Mesendoderm (in vitro differentiated cells): ENCODE data around the gene ERICH6B. TPM values are rescaled to one million over a fixed set of nuclear protein-coding genes. Genes with fewer than 3 reads are reported as not detected.
"Not testable (repeated sequence)": the region's sequence is repeated elsewhere in the genome, so short reads cannot be mapped to it uniquely, and the experiment has no call there.

Experiments
- DNase-seq: peaks from one replicate; pipeline ENCODE4 v3.0.0; 2013
- H2AK5ac ChIP-seq: 2 replicates; pipeline ENCODE4 v1.6.1; 2013; ENCODE audit warnings: low read length, inconsistent platforms
- H2BK120ac ChIP-seq: 2 replicates; pipeline ENCODE4 v1.6.1; 2013; ENCODE audit warnings: low read depth, mild to moderate bottlenecking, low read length, moderate library complexity, mixed read lengths
- H2BK15ac ChIP-seq: replicated peaks from 2 replicates; pipeline ENCODE4 v1.6.1; 2013; ENCODE audit warnings: low read depth, mild to moderate bottlenecking, moderate library complexity
- H2BK5ac ChIP-seq: 2 replicates; pipeline ENCODE4 v1.6.1; 2013; ENCODE audit warnings: low read length, inconsistent platforms
- H3K18ac ChIP-seq: 2 replicates; pipeline ENCODE4 v1.6.1; 2013; ENCODE audit warnings: mild to moderate bottlenecking, low read length, mixed read lengths
- H3K23ac ChIP-seq: one replicate; pipeline ENCODE4 v1.6.1; 2013; ENCODE audit warnings: low read length
- H3K27ac ChIP-seq: 2 replicates; pipeline ENCODE4 v1.5.1; 2013; ENCODE audit warnings: low read depth, mild to moderate bottlenecking, inconsistent platforms, low read length, moderate library complexity
- H3K27me3 ChIP-seq: 2 replicates; pipeline ENCODE4 v1.6.1; 2013; ENCODE audit warnings: low read length, control low read depth, mild to moderate bottlenecking, inconsistent platforms; ENCODE audit not compliant: insufficient read depth, poor library complexity
- H3K36me3 ChIP-seq: 2 replicates; pipeline ENCODE4 v1.6.1; 2013; ENCODE audit warnings: low read length, inconsistent platforms; ENCODE audit not compliant: control insufficient read depth, insufficient read depth
- H3K4ac ChIP-seq: one replicate; pipeline ENCODE4 v1.6.1; 2013; ENCODE audit warnings: low read depth, mild to moderate bottlenecking, low read length, moderate library complexity
- H3K4me1 ChIP-seq: 2 replicates; pipeline ENCODE4 v1.6.1; 2013; ENCODE audit warnings: low read depth, low read length, inconsistent platforms; ENCODE audit not compliant: control insufficient read depth
- H3K4me2 ChIP-seq: 2 replicates; pipeline ENCODE4 v1.6.1; 2013; ENCODE audit warnings: low read length
- H3K4me3 ChIP-seq: 2 replicates; pipeline ENCODE4 v1.5.1; 2013; ENCODE audit warnings: mild to moderate bottlenecking, low read length
- H3K56ac ChIP-seq: one replicate; pipeline ENCODE4 v1.6.1; 2013; ENCODE audit warnings: low read length
- H3K79me1 ChIP-seq: 2 replicates; pipeline ENCODE4 v1.6.1; 2013; ENCODE audit warnings: low read length, inconsistent platforms
- H3K79me2 ChIP-seq: 2 replicates; pipeline ENCODE4 v1.6.1; 2013; ENCODE audit warnings: mild to moderate bottlenecking, low read length; ENCODE audit not compliant: control insufficient read depth, insufficient read depth
- H3K9ac ChIP-seq: 2 replicates; pipeline ENCODE4 v1.6.1; 2013; ENCODE audit warnings: low read length, inconsistent platforms
- H4K5ac ChIP-seq: one replicate; pipeline ENCODE4 v1.6.1; 2013; ENCODE audit warnings: low read length
- H4K8ac ChIP-seq: one replicate; pipeline ENCODE4 v1.6.1; 2013; ENCODE audit warnings: low read depth, mild to moderate bottlenecking, control low read depth, low read length, moderate library complexity
- WGBS: extraction: QIAGEN DNeasy Blood & Tissue Kit; methylation state at CpG from one replicate; pipeline ENCODE4 v1.1.7; 2013; ENCODE audit warnings: low lambda C conversion rate, missing lambda C conversion rate; ENCODE audit not compliant: insufficient coverage; ENCODE audit errors: extremely low coverage; 5-methylcytosine and 5-hydroxymethylcytosine counted together
- polyA plus RNA-seq, 2 experiments: library from polyadenylated mRNA; stranded (reverse); fragments of 200-250 nt; gene quantifications; one replicate each; pipeline ENCODE4 v1.2.3, GENCODE V29; 2013

Gene ERICH6B
- not detected for polyA plus RNA-seq (2013, experiment 1 of 2)
- not detected for polyA plus RNA-seq (2013, experiment 2 of 2)

DNA sequence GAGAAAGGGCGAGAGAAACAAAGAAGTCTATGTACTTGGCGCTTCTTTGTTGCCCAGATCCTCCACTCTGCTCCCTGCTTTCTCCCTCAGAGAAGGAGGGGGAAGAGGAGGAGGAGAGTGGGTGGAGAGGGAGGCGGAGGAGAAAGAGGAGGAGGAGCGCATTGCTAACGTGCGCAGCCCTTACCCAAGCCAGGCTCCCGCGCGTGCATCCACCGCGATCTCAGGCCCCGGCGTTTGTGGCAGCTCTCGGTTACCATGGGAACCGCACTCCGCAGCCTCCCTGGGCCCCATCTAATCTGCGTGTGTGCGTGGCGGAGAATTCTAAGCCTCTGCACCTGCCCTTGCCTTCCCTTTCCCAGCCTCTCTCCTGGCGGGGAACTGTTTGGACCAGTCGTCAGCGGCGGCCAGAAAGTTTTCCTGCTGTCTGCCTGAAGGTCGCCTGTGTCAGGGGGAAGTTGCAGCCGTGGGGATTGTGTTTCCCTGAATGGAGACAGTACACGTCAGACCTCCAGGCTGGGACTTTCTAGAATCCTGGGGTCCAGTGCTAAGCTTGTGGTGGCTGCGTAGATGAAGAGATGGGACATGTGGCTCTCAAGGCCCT, at the start of gene ERICH6B:
Gene ERICH6B, minus strand, starts transcription at position 239 of the 601 bp plus-strand sequence. CDS start 18,734 bp downstream, outside the sequence.
- no CpG with 5 or more reads among the region's 27 CpGs for WGBS
- peak within 1 kb of the TSS; percentile 40 for H3K56ac ChIP-seq
- no peak within 1 kb of the TSS for H3K27ac ChIP-seq
- peak; percentile 83 for DNase-seq
- no peak within 1 kb of the TSS for H2AK5ac ChIP-seq
- H3K4me2 ChIP-seq: peak within 1 kb of the TSS; percentile 69
- no peak within 1 kb of the TSS for H4K8ac ChIP-seq
- no peak within 1 kb of the TSS for H3K18ac ChIP-seq
- peak within 1 kb of the TSS; percentile 19 for H3K9ac ChIP-seq
- peak within 1 kb of the TSS; percentile 8 for H3K4me3 ChIP-seq
- H2BK15ac ChIP-seq: no peak within 1 kb of the TSS
- no peak within 1 kb of the TSS for H2BK5ac ChIP-seq
- H2BK120ac ChIP-seq: no peak within 1 kb of the TSS
- no peaks in the 10 kb centered on the region for H3K27me3 ChIP-seq
- no peaks in the 10 kb centered on the region for H3K4me1 ChIP-seq
- H3K79me2 ChIP-seq: no peaks in the 10 kb centered on the region
- H3K4ac ChIP-seq: no peak within 1 kb of the TSS
- no peak within 1 kb of the TSS for H3K23ac ChIP-seq
- no peaks in the 10 kb centered on the region for H3K36me3 ChIP-seq
- no peaks in the 10 kb centered on the region for H3K79me1 ChIP-seq
- no peak within 1 kb of the TSS for H4K5ac ChIP-seq

DNA sequence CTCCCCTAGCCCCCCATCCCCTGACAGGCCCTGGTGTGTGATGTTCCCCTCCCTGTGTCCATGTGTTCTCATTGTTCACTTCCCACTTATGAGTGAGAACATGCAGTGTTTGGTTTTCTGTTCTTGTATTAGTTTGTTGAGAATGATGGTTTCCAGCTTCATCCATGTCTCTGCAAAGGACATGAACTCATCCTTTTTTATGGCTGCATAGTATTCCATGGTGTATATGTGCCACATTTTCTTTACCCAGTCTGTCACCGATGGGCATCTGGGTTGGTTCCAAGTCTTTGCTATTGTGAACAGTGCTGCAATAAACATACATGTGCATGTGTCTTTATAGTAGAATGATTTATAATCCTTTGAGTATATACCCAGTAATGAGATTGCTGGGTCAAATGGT, 47.4 kb upstream of the ERICH6B start:
- H3K23ac ChIP-seq, H3K27ac ChIP-seq, H2BK5ac ChIP-seq, H3K18ac ChIP-seq, H4K8ac ChIP-seq, H3K27me3 ChIP-seq, H3K4me3 ChIP-seq, DNase-seq, H2BK120ac ChIP-seq, H3K4ac ChIP-seq, H3K4me2 ChIP-seq, H2BK15ac ChIP-seq, H4K5ac ChIP-seq, H3K9ac ChIP-seq, H3K56ac ChIP-seq, H3K79me1 ChIP-seq, H3K4me1 ChIP-seq, H3K36me3 ChIP-seq, H2AK5ac ChIP-seq, H3K79me2 ChIP-seq: not testable (repeated sequence)
- WGBS: no CpG with 5 or more reads among the region's 1 CpG

DNA sequence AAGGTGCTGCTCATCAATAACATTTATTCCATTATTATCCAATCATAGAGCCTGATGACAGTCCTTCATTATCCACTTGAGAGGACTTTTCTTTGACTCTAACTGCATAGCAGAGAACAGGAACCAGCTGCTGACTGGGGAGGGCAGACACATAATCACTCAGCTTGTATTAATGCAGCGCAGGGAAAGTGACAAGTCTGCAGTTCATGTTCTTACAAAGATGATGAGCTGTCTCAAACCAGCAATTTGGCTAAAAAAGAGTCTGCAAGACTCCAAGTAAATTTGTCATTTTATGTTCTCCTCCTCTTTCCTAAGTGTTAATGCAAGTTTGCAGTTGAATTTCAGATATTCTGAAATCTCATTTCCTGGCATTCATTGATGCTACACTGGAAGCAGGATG, 46.6 kb upstream of the ERICH6B start:
- H3K18ac ChIP-seq: no peak overlapping the region
- DNase-seq: no peak
- H3K4me2 ChIP-seq: no peak overlapping the region
- no peak overlapping the region for H3K4me3 ChIP-seq
- no CpG with 5 or more reads among the region's 1 CpG for WGBS
- no peak overlapping the region for H3K9ac ChIP-seq
- H2BK5ac ChIP-seq: no peak overlapping the region
- H3K79me2 ChIP-seq: no peaks in the 10 kb centered on the region
- no peak overlapping the region for H2BK120ac ChIP-seq
- no peak overlapping the region for H3K23ac ChIP-seq
- H4K5ac ChIP-seq: no peak overlapping the region
- H3K4ac ChIP-seq: no peak overlapping the region
- H3K4me1 ChIP-seq: no peaks in the 10 kb centered on the region
- H3K79me1 ChIP-seq: no peaks in the 10 kb centered on the region
- H3K56ac ChIP-seq: no peak overlapping the region
- H4K8ac ChIP-seq: no peak overlapping the region
- no peak overlapping the region for H2AK5ac ChIP-seq
- no peak overlapping the region for H2BK15ac ChIP-seq
- no peaks in the 10 kb centered on the region for H3K36me3 ChIP-seq
- H3K27me3 ChIP-seq: no peaks in the 10 kb centered on the region
- H3K27ac ChIP-seq: no peak overlapping the region

DNA sequence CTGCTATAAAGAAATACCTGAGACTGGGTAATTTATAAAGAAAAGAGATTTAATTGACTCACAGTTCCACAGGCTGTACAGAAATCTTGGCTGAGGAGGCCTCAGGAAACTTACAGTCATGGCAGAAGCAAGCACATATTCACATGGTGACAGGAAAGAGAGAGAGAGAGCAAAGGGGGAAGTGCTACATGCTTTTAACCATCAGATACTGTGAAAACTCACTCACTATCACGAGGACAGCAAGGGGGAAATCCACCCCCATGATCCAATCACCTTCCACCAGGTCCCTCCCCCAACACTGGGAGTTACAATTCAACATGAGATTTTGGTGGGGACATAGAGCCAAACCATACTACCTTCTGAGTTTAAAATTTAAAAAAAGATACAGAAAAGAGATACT, 44.9 kb upstream of the ERICH6B start:
- not testable (repeated sequence) for H3K4me2 ChIP-seq, H3K56ac ChIP-seq
- no CpG with 5 or more reads among the region's 1 CpG for WGBS

DNA sequence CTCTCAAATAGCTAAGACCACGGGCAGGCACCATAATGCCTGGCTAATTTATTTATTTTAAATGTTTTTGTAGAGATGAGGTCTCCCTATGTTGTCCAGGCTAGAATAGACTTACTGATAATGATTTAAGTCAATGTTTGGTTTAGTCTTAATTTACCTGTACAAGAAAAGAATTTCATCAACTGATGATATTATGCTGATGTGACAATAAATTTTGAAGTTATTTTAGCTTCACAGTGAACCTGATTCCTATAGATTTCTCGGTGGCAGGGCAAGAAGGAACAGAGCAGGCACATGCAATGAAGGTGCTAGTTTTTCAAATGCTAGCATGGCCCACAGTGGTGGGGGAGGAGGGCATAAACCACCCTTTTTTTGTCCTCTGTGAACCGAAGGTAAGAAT, 44.0 kb upstream of the ERICH6B start:
- Histone ChIP-seq H3K23ac (no peak overlapping the region), H3K56ac (no peak overlapping the region), H3K18ac (no peak overlapping the region), H4K5ac (no peak overlapping the region), H3K27ac (no peak overlapping the region), H3K36me3 (no peaks in the 10 kb centered on the region), H2AK5ac (no peak overlapping the region), H3K4me3 (no peak overlapping the region), H2BK120ac (no peak overlapping the region), H4K8ac (no peak overlapping the region), H2BK15ac (no peak overlapping the region), H3K9ac (no peak overlapping the region), H3K79me2 (no peaks in the 10 kb centered on the region), H3K27me3 (no peaks in the 10 kb centered on the region), H3K4ac (no peak overlapping the region), H2BK5ac (no peak overlapping the region), H3K4me1 (no peaks in the 10 kb centered on the region), H3K4me2 (no peak overlapping the region), H3K79me1 (no peaks in the 10 kb centered on the region)
- no CpG with 5 or more reads among the region's 3 CpGs for WGBS
- no peak for DNase-seq

More for the DNA sequence above, 44.9 kb upstream of the ERICH6B start:
- not testable (repeated sequence) for H3K9ac ChIP-seq, H4K8ac ChIP-seq, H2BK15ac ChIP-seq, H3K27me3 ChIP-seq, H2BK120ac ChIP-seq, H4K5ac ChIP-seq, H3K79me2 ChIP-seq, H3K36me3 ChIP-seq, H3K4ac ChIP-seq, DNase-seq, H2BK5ac ChIP-seq, H3K4me3 ChIP-seq, H3K4me1 ChIP-seq, H3K27ac ChIP-seq, H3K23ac ChIP-seq, H2AK5ac ChIP-seq, H3K18ac ChIP-seq, H3K79me1 ChIP-seq
